A673 (cell line): ENCODE results near the gene IMMP2L. TPM values are rescaled to one million over a fixed set of nuclear protein-coding genes. Genes with fewer than 3 reads are reported as not detected.

Experiments used
- BruUV-seq: library from RNA; stranded (reverse); fragments of 400-500 nt; replicated peaks from 2 replicates; lab custom pipeline; 2021; lab: Mats Ljungman, UMichigan
- CTCF ChIA-PET: fragments of 300-600 bp; sonication (Branson Sonifier 250); formaldehyde crosslinking; loops from one replicate; lab custom pipeline; 2022; ENCODE audit warnings: antibody characterized with exemption; lab: Charles Lee
- POLR2A ChIA-PET: fragments of 300-600 bp; sonication (Branson Sonifier 250); formaldehyde crosslinking; loops from one replicate; lab custom pipeline; 2022; ENCODE audit warnings: antibody characterized with exemption; ENCODE audit not compliant: low non-redundant PET; lab: Charles Lee
- DNase-seq: peaks from one replicate; pipeline ENCODE4 v3.0.0-alpha.2; 2015; ENCODE audit warnings: low spot score
- H3K27ac ChIP-seq: fragments of 200-600 bp; sonication (generic); 2 replicates; pipeline ENCODE4 v1.5.1; 2016; ENCODE audit warnings: mixed run types, low read depth, mild to moderate bottlenecking, mixed read lengths, antibody characterized with exemption, low read length; ENCODE audit not compliant: poor library complexity, severe bottlenecking
- H3K27me3 ChIP-seq: fragments of 200-600 bp; sonication (generic); replicated peaks from 2 replicates; pipeline ENCODE4 v1.6.1; 2017; ENCODE audit warnings: mixed run types, low read depth, mild to moderate bottlenecking, mixed read lengths, antibody characterized with exemption, low read length; ENCODE audit not compliant: insufficient read depth, poor library complexity
- H3K36me3 ChIP-seq: fragments of 200-600 bp; sonication (generic); 2 replicates; pipeline ENCODE4 v1.6.1; 2016; ENCODE audit warnings: mixed run types, mild to moderate bottlenecking, mixed read lengths, antibody characterized with exemption, low read length; ENCODE audit not compliant: insufficient read depth, poor library complexity, severe bottlenecking
- H3K4me1 ChIP-seq: fragments of 200-600 bp; sonication (generic); 2 replicates; pipeline ENCODE4 v1.6.1; 2017; ENCODE audit warnings: mixed run types, mild to moderate bottlenecking, mixed read lengths, antibody characterized with exemption, low read length; ENCODE audit not compliant: insufficient read depth, poor library complexity, severe bottlenecking
- H3K4me3 ChIP-seq: fragments of 200-600 bp; sonication (generic); 2 replicates; pipeline ENCODE4 v1.5.1; 2016; ENCODE audit warnings: low read depth, mixed run types, mild to moderate bottlenecking, mixed read lengths, low read length; ENCODE audit not compliant: poor library complexity, severe bottlenecking
- H3K9me3 ChIP-seq: fragments of 200-600 bp; sonication (generic); 2 replicates; pipeline ENCODE4 v1.6.1; 2016; ENCODE audit warnings: mixed run types, low read depth, mild to moderate bottlenecking, mixed read lengths, antibody characterized with exemption, low read length; ENCODE audit not compliant: poor library complexity, severe bottlenecking
- EZH2 ChIP-seq: fragments of 200-600 bp; sonication (generic); IDR thresholded peaks from 2 replicates; pipeline ENCODE4 v1.6.1; 2017; ENCODE audit warnings: borderline replicate concordance, low read depth, mild to moderate bottlenecking, mixed read lengths, antibody characterized with exemption, low read length; ENCODE audit not compliant: poor library complexity, severe bottlenecking
- intact Hi-C: fragments of 100-400 bp; cut with micrococcal nuclease; formaldehyde crosslinking; loops from one replicate; pipeline ENCODE4 v1.10.0; 2022; ENCODE audit not compliant: unreplicated experiment
- total RNA-seq: library from RNA; stranded (reverse); gene quantifications from 2 replicates; pipeline ENCODE4 v1.2.3, GENCODE V29; 2021
- TF ChIP-seq, protein P1 (sequence below): fragments of 300-800, 200-600 bp; sonication (generic); conservative IDR thresholded peaks from 2 replicates; pipeline ENCODE4 v1.5.1; 2017; ENCODE audit warnings: low read depth, mild to moderate bottlenecking, antibody characterized with exemption, low read length, moderate library complexity, mixed read lengths

IMMP2L gene
- total RNA-seq, 1 experiment from 2014 or later: 10.0 TPM

DNA sequence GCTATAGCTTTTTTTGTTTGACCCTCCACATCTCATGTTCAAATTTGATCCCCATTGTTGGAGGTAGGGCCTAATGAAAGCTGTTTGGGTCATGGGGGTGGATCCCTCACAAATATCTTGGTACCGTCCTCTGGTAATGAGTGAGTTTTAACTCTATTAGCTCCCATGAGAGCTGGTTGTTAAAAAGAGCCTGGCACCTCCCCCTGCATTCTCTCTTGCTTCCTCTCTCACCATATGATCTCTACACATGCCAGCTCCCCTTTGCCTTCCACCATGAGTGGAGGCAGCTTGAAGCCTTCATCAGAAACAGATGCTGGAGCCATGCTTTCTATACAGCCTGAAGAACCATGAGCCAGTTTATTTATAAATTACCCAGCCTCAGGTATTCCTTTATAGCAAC, 43.0 kb upstream of the IMMP2L start:
- CTCF ChIA-PET: no interaction called here
- no TSS peak for BruUV-seq

GRCh38 chr7:111600091-111600490, 37.8 kb upstream of the IMMP2L start:
- no TSS peak for BruUV-seq
- TF ChIP-seq, protein P1, sequence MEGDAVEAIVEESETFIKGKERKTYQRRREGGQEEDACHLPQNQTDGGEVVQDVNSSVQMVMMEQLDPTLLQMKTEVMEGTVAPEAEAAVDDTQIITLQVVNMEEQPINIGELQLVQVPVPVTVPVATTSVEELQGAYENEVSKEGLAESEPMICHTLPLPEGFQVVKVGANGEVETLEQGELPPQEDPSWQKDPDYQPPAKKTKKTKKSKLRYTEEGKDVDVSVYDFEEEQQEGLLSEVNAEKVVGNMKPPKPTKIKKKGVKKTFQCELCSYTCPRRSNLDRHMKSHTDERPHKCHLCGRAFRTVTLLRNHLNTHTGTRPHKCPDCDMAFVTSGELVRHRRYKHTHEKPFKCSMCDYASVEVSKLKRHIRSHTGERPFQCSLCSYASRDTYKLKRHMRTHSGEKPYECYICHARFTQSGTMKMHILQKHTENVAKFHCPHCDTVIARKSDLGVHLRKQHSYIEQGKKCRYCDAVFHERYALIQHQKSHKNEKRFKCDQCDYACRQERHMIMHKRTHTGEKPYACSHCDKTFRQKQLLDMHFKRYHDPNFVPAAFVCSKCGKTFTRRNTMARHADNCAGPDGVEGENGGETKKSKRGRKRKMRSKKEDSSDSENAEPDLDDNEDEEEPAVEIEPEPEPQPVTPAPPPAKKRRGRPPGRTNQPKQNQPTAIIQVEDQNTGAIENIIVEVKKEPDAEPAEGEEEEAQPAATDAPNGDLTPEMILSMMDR: no peak
- ChIA-PET CTCF (no interaction called here), POLR2A (no interaction called here)
- Histone ChIP-seq H3K4me1 (peaks cover 1% of the 10 kb centered on the region), H3K9me3 (no peaks in the 10 kb centered on the region), H3K4me3 (no peak overlapping the region), H3K27me3 (no peaks in the 10 kb centered on the region), H3K27ac (no peak overlapping the region), H3K36me3 (no peaks in the 10 kb centered on the region)
- intact Hi-C loops: no loop called here
- DNase-seq: no peak

More for the DNA sequence above, 43.0 kb upstream of the IMMP2L start:
- Histone ChIP-seq H3K9me3 (no peaks in the 10 kb centered on the region), H3K36me3 (no peaks in the 10 kb centered on the region), H3K4me3 (no peak overlapping the region), H3K27me3 (no peaks in the 10 kb centered on the region), H3K27ac (no peak overlapping the region), H3K4me1 (peaks cover 7% of the 10 kb centered on the region)
- no peak for TF ChIP-seq EZH2
- TF ChIP-seq, protein P1: no peak
- intact Hi-C loops: no loop called here
- DNase-seq: peak; percentile 62
- POLR2A ChIA-PET: no interaction called here

DNA sequence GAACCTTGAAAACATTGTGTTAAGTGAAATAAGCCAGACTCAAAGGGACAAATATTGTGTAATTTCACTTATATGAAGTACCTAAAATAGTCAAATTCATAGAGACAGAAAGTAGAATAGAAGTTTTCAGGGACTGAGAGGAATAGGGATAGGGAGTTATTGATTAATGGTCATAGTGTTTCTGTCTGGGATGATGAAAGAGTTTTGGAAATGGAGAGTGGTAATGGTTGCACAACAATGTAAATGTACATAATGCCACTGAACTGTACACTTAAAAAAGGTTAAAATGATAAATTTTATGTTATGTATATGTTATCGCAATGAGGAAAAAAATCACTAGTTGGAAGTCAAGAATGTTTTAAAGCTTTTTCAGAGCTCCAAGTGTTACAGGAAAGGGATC, 33.5 kb upstream of the IMMP2L start:
- Histone ChIP-seq H3K27ac (no peak overlapping the region), H3K4me3 (no peak overlapping the region), H3K27me3 (no peaks in the 10 kb centered on the region), H3K9me3 (no peaks in the 10 kb centered on the region), H3K36me3 (no peaks in the 10 kb centered on the region), H3K4me1 (peaks cover 12% of the 10 kb centered on the region)
- intact Hi-C loops: no loop called here
- no peak for DNase-seq
- BruUV-seq: no TSS peak
- no peak for TF ChIP-seq EZH2
- TF ChIP-seq, protein P1: no peak
- ChIA-PET CTCF (no interaction called here), POLR2A (no interaction called here)
